Endothelial cell (in vitro differentiated cells): ENCODE data around the gene EZR. TPM values are rescaled to one million over a fixed set of nuclear protein-coding genes. Genes with fewer than 3 reads are reported as not detected.

ENCODE experiments used
- DNase-seq: peaks from one replicate; pipeline ENCODE4 v3.0.0; 2021; ENCODE audit warnings: low spot score
- H3K27ac Mint-ChIP-seq: one replicate; pipeline ENCODE4 v1.8.0; 2021; ENCODE audit warnings: mixed read lengths, inconsistent platforms; ENCODE audit not compliant: unreplicated experiment
- H3K27me3 Mint-ChIP-seq: one replicate; pipeline ENCODE4 v1.8.0; 2021; ENCODE audit warnings: mild to moderate bottlenecking, moderate library complexity, mixed read lengths, inconsistent platforms; ENCODE audit not compliant: unreplicated experiment
- H3K36me3 Mint-ChIP-seq: one replicate; pipeline ENCODE4 v1.8.0; 2021; ENCODE audit warnings: mild to moderate bottlenecking, low read depth, mixed read lengths, inconsistent platforms; ENCODE audit not compliant: unreplicated experiment
- H3K4me1 Mint-ChIP-seq: one replicate; pipeline ENCODE4 v1.8.0; 2021; ENCODE audit warnings: mild to moderate bottlenecking, mixed read lengths, inconsistent platforms; ENCODE audit not compliant: unreplicated experiment
- H3K4me3 Mint-ChIP-seq: one replicate; pipeline ENCODE4 v1.8.0; 2021; ENCODE audit warnings: mild to moderate bottlenecking, mixed read lengths, inconsistent platforms; ENCODE audit not compliant: unreplicated experiment
- H3K9me3 Mint-ChIP-seq: one replicate; pipeline ENCODE4 v1.8.0; 2021; ENCODE audit warnings: mixed read lengths, inconsistent platforms; ENCODE audit not compliant: unreplicated experiment
- total RNA-seq: library from RNA; stranded (reverse); fragmentation: NEBNext Ultra II Directional; extraction: Animal tissue kit (Norgen Biotek cat#: 25700); gene quantifications from one replicate; pipeline ENCODE4 v1.2.1, GENCODE V29; 2021; ENCODE audit not compliant: unreplicated experiment
- TF ChIP-seq, protein P1 (sequence below): fragments of 200-600 bp; sonication (generic); IDR thresholded peaks from one replicate; pipeline ENCODE4 v1.5.0; 2021; ENCODE audit warnings: antibody characterized with exemption; ENCODE audit not compliant: unreplicated experiment

EZR gene
- total RNA-seq, 1 donor from 2014 or later: 125 TPM

DNA sequence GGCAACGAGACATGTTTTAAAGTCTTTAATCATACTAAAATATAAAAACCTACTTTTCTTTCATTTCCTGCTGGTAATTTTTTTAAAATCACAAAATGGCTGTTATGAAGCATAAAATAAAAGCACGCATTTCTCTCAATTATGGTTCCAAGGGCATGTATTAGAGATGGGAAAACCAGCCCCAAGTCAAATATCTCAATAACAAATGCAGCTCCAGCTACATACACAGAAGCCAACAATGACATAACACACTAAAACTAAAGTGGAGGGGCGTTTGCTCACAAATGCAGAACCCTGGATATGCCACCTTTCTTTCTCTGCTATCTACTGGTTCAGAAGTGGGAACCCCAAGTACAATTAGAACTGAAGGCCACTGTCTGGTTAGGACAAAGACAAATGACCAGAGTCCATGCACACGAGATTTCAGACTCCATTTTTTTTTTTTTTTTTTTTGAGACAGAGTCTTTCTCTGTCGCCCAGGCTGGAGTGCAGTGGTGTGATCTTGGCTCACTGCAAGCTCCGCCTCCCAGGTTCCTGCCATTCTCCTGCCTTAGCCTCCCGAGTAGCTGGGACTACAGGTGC is 27.8 kb downstream of the EZR start:
- Mint-ChIP-seq H3K27ac (peak overlapping the region; percentile 68), H3K9me3 (no peaks in the 10 kb centered on the region), H3K36me3 (peaks cover 16% of the 10 kb centered on the region), H3K4me3 (no peak overlapping the region), H3K27me3 (no peaks in the 10 kb centered on the region), H3K4me1 (peaks cover 17% of the 10 kb centered on the region)
- DNase-seq: no peak
- TF ChIP-seq, protein P1, sequence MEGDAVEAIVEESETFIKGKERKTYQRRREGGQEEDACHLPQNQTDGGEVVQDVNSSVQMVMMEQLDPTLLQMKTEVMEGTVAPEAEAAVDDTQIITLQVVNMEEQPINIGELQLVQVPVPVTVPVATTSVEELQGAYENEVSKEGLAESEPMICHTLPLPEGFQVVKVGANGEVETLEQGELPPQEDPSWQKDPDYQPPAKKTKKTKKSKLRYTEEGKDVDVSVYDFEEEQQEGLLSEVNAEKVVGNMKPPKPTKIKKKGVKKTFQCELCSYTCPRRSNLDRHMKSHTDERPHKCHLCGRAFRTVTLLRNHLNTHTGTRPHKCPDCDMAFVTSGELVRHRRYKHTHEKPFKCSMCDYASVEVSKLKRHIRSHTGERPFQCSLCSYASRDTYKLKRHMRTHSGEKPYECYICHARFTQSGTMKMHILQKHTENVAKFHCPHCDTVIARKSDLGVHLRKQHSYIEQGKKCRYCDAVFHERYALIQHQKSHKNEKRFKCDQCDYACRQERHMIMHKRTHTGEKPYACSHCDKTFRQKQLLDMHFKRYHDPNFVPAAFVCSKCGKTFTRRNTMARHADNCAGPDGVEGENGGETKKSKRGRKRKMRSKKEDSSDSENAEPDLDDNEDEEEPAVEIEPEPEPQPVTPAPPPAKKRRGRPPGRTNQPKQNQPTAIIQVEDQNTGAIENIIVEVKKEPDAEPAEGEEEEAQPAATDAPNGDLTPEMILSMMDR: no peak

DNA sequence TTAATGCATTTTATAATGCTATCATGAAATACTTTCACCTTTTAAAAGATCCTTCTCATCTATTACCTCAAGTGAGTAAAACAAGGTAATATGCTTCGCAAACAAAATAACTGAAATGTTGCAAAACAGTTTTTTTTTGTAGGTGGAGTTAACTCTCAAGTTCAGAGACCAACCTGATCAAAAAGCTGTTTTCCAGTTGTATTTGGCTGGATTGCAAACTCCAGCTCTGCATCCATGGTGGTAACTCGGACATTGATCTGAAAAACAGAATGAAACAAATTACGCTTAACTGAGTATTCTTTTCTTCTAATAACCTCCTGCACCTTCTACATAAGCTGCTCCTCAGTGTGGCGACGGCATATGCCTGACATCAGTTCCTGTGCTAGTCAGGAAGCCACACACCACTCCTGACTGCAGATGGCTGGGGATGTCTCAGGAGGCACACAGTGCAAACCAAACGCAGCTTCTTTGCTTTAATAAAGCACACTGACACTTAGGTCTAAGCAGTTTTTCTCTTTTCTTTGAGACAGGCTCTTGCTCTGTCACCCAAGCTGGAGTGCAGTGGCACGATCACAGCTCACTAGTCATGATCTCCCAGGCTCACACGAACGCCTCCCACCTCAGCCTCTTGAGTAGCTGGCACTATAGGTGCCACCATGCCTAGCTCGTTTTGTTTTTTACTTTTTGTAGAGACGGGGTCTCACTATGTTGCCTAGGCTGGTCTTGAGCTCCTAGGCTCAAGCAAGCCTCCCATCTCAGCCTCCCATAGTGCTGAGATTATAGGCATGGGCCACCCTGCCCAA is 29.9 kb downstream of the EZR start:
- no peak for DNase-seq
- H3K36me3 Mint-ChIP-seq: peaks cover 29% of the 10 kb centered on the region
- TF ChIP-seq, protein P1: no peak

DNA sequence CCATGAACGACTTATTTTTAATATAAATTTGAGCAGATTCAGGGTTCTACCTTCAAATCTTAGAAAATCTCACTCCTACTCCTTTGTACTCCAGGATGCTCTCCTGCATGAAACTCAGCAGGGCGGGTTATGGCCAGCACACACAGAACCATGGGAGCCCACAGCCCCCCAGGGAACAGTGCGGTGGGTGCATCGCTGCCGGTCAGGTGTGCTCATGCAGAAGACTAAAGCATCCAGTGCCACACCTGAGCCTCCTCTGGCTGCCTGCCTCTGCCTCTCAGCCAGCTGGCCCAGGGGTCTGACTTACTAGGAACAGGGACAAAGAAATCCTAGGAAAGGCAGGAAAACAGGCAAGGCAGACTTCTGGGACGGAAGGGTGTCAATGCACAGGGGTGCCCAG is 31.8 kb downstream of the EZR start:
- DNase-seq: no peak
- Mint-ChIP-seq H3K36me3 (peaks cover 41% of the 10 kb centered on the region), H3K4me3 (no peak overlapping the region), H3K9me3 (no peaks in the 10 kb centered on the region), H3K27me3 (peaks cover 2% of the 10 kb centered on the region), H3K27ac (no peak overlapping the region), H3K4me1 (peaks cover 38% of the 10 kb centered on the region)
- TF ChIP-seq, protein P1: no peak

More for the DNA sequence above, 29.9 kb downstream of the EZR start:
- Mint-ChIP-seq H3K4me1 (peaks cover 27% of the 10 kb centered on the region), H3K27ac (no peak overlapping the region), H3K27me3 (peaks cover 2% of the 10 kb centered on the region), H3K9me3 (no peaks in the 10 kb centered on the region), H3K4me3 (no peak overlapping the region)

DNA sequence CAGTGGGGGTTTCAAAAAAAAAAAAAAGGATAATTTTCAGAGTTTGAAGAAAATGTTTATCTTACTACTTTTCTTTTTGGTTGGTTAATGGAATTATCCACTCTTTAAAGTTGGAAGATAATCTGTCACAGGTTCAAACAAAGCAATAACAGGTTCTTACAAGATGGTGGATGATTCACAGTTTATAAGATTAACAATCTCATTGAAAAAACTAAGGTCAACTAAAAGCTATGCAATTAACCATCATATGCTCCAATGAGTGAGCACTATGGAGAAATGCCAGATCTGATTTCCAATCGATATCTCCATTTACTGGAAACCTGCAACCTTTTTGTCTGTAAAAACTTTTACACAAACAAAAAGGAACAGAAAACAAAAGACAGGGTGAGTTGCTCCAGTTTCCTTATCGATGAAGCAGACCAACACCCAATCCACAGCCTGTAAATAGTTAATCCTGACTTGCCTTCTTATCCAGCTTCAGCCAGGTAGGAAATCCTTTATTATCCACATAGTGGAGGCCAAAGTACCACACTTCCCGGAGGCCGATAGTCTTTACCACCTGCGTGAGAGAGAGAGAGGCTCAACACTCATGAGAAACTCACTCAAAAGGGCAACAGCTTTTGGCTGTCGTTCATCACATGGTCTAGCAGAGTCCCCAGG is 32.4 kb downstream of the EZR start:
- no peak overlapping the region for H3K27ac Mint-ChIP-seq
- TF ChIP-seq, protein P1: no peak
- DNase-seq: no peak
- peak overlapping the region; percentile 67 for H3K4me3 Mint-ChIP-seq
- peaks cover 5% of the 10 kb centered on the region for H3K27me3 Mint-ChIP-seq
- peaks cover 47% of the 10 kb centered on the region for H3K36me3 Mint-ChIP-seq
- H3K9me3 Mint-ChIP-seq: no peaks in the 10 kb centered on the region
- H3K4me1 Mint-ChIP-seq: peaks cover 38% of the 10 kb centered on the region
